ENCODE results near the gene GFY. TPM values are rescaled to one million over a fixed set of nuclear protein-coding genes. Genes with fewer than 3 reads are reported as not detected.

The GFY gene
- total and polyA plus RNA-seq, 10 of the 15 experiments (the other 5 are each of a cell fraction or from before 2014, with no cell fraction given) = 0.05 TPM; not detected in 9

DNA sequence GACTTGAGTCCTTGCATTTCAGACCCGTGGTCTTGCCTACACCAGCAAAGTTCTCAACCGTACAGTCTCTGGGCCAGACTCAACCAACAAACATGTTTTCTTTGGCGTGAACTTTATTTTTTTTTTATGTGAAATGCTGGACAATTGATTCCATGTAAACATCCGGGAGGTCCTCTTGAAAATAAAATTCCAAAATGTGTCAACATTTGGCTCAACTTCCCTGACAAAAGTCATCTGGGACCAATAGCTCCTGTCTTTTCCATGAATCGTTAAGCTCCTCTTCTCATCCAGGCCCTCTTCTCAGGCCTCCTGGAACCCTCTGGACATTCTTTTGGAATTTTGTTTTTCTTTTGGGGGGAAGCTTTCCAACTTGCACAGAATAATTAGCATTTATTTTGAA, 30.6 kb downstream of the GFY start:
- ChIA-PET POLR2A (interaction anchor here (0.6 to 6.1 kb wide), 2 partner anchors 11 to 39 kb away, joined by 4 to 44 read pairs; partner anchors contain the start of gene RPS11), CTCF (interaction anchor here (0.7 to 4.9 kb wide), 7 partner anchors 11 to 127 kb away, joined by 3 to 31 read pairs (median 3); partner anchors contain the start of gene FLT3LG), RAD21 (ENCODE audit: unreplicated experiment) (interaction anchor here (1.1 to 9.0 kb wide), 2 partner anchors 15 to 64 kb away, joined by 3 to 90 read pairs; no protein-coding TSS in a partner anchor), SMC1A (ENCODE audit: uncharacterized antibody, unreplicated experiment) (interaction anchor here (9.0 kb wide), 1 partner anchor 14 kb away, joined by 53 read pairs; no protein-coding TSS in a partner anchor)
- no peaks in the 10 kb centered on the region for H3K27me3 ChIP-seq (replicated peaks in 1 of 2; ENCODE audit: control insufficient read depth in 2 of 2, insufficient read depth in 2 of 2, low read length in 1 of 2)
- no peak for DNase-seq (ENCODE audit: low read depth, low spot score)
- no peak for ATAC-seq
- H3K27ac ChIP-seq (ENCODE audit: control insufficient read depth, insufficient read depth) = no peak overlapping the region
- WGBS (ENCODE audit: insufficient coverage, insufficient replicate concordance, low lambda C conversion rate, missing lambda C conversion rate) = 86% methylated on average over 5 of the region's 5 CpGs
- H3K9ac ChIP-seq (ENCODE audit: control insufficient read depth, insufficient read depth, low read length) = no peak overlapping the region
- H3K4me1 ChIP-seq (ENCODE audit: control insufficient read depth, insufficient read depth, low read length) = peaks cover 25% of the 10 kb centered on the region
- no peak overlapping the region for H2AFZ ChIP-seq (ENCODE audit: control insufficient read depth, low read depth, low read length)
- intact Hi-C loops (cut with micrococcal nuclease; ENCODE audit: unreplicated experiment) (no loop called here), in situ Hi-C loops (cut with MboI) (no loop called here)
- BruUV-seq (replicated peaks) = no TSS peak
- H3K36me3 ChIP-seq (ENCODE audit: control insufficient read depth in 2 of 2, insufficient read depth in 2 of 2, low read length in 1 of 2) = peaks cover 0 to 4% of the 10 kb centered on the region in 2 experiments
- H4K20me1 ChIP-seq (ENCODE audit: control insufficient read depth, insufficient read depth) = no peaks in the 10 kb centered on the region
- H3K79me2 ChIP-seq (ENCODE audit: control insufficient read depth, insufficient read depth, low read length) = peaks cover 23% of the 10 kb centered on the region
- H3K4me2 ChIP-seq (ENCODE audit: control insufficient read depth, insufficient read depth) = no peak overlapping the region
- no peaks in the 10 kb centered on the region for H3K9me3 ChIP-seq (replicated peaks; ENCODE audit: control insufficient read depth, insufficient read depth, low read length)
- no peak overlapping the region for H3K4me3 ChIP-seq
- FAIRE-seq = no peak
- TF ChIP-seq IKZF2 (IDR thresholded peaks at IDR 0.05) (no peak), SMC3 (IDR thresholded peaks at IDR 0.05; ENCODE audit: borderline replicate concordance, low read length) (no peak), NKRF (conservative IDR thresholded peaks at IDR 0.05) (no peak), JUNB (IDR thresholded peaks at IDR 0.05) (no peak), HDGF (IDR thresholded peaks at IDR 0.05) (no peak), PAX8 (IDR thresholded peaks at IDR 0.05) (no peak), BRCA1 (IDR thresholded peaks at IDR 0.05; ENCODE audit: low read depth, low read length) (no peak), REST (IDR thresholded peaks at IDR 0.05; ENCODE audit: low read depth, low read length) (no peak), RAD51 (IDR thresholded peaks at IDR 0.05) (no peak), NR2C1 (IDR thresholded peaks at IDR 0.05) (no peak), IKZF1 (conservative IDR thresholded peaks at IDR 0.05) (no peak), FOXM1 (IDR thresholded peaks at IDR 0.05; ENCODE audit: low read depth, low read length) (no peak), TBL1XR1 (IDR thresholded peaks at IDR 0.05; ENCODE audit: low read depth, low read length) (no peak)
- TF ChIP-seq, protein P1, sequence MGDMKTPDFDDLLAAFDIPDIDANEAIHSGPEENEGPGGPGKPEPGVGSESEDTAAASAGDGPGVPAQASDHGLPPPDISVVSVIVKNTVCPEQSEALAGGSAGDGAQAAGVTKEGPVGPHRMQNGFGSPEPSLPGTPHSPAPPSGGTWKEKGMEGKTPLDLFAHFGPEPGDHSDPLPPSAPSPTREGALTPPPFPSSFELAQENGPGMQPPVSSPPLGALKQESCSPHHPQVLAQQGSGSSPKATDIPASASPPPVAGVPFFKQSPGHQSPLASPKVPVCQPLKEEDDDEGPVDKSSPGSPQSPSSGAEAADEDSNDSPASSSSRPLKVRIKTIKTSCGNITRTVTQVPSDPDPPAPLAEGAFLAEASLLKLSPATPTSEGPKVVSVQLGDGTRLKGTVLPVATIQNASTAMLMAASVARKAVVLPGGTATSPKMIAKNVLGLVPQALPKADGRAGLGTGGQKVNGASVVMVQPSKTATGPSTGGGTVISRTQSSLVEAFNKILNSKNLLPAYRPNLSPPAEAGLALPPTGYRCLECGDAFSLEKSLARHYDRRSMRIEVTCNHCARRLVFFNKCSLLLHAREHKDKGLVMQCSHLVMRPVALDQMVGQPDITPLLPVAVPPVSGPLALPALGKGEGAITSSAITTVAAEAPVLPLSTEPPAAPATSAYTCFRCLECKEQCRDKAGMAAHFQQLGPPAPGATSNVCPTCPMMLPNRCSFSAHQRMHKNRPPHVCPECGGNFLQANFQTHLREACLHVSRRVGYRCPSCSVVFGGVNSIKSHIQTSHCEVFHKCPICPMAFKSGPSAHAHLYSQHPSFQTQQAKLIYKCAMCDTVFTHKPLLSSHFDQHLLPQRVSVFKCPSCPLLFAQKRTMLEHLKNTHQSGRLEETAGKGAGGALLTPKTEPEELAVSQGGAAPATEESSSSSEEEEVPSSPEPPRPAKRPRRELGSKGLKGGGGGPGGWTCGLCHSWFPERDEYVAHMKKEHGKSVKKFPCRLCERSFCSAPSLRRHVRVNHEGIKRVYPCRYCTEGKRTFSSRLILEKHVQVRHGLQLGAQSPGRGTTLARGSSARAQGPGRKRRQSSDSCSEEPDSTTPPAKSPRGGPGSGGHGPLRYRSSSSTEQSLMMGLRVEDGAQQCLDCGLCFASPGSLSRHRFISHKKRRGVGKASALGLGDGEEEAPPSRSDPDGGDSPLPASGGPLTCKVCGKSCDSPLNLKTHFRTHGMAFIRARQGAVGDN (IDR thresholded peaks at IDR 0.05) = no peak
- TF ChIP-seq, protein P2, sequence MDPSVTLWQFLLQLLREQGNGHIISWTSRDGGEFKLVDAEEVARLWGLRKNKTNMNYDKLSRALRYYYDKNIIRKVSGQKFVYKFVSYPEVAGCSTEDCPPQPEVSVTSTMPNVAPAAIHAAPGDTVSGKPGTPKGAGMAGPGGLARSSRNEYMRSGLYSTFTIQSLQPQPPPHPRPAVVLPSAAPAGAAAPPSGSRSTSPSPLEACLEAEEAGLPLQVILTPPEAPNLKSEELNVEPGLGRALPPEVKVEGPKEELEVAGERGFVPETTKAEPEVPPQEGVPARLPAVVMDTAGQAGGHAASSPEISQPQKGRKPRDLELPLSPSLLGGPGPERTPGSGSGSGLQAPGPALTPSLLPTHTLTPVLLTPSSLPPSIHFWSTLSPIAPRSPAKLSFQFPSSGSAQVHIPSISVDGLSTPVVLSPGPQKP (IDR thresholded peaks at IDR 0.05; ENCODE audit: low read depth, low read length) = no peak

All from GM12878 (cell line).